ACHN (cell line): Measurements from ENCODE around the gene TXNRD2.
"Not testable (repeated sequence)": the region's sequence is repeated elsewhere in the genome, so short reads cannot be mapped to it uniquely, and the experiment has no call there.

Experiments used
- DNase-seq: peaks from one replicate; pipeline ENCODE4 v3.0.0-alpha.2; 2015
- in situ Hi-C: cut with HindIII; loops from 2 replicates; pipeline ENCODE4 v1.10.0; 2017; ENCODE audit warnings: low sequenced_read_pairs, low pct_ligation_motif_present, low pct_unique_long_range_greater_than_20kb

TXNRD2 gene

GRCh38 chr22:19846620-19847344, 94.8 kb downstream of the TXNRD2 start:
- in situ Hi-C loops: no loop called here
- no peak for DNase-seq

GRCh38 chr22:19845054-19845722, 96.4 kb downstream of the TXNRD2 start:
- DNase-seq: no peak
- in situ Hi-C loops: no loop called here

GRCh38 chr22:19844377-19845053, 97.1 kb downstream of the TXNRD2 start:
- in situ Hi-C loops: no loop called here
- DNase-seq: no peak

GRCh38 chr22:19843857-19844376, 97.7 kb downstream of the TXNRD2 start:
- in situ Hi-C loops: no loop called here
- DNase-seq: no peak

GRCh38 chr22:19843107-19843856, 98.3 kb downstream of the TXNRD2 start:
- DNase-seq: no peak
- in situ Hi-C loops: no loop called here

- DNase-seq: no peak
- in situ Hi-C loops: no loop called here
These were observed 99.1 kb downstream of the TXNRD2 start for GRCh38 chr22:19842393-19843106.

GRCh38 chr22:19841641-19842392, 99.8 kb downstream of the TXNRD2 start:
- in situ Hi-C loops: no loop called here
- no peak for DNase-seq

- no peak for DNase-seq
- in situ Hi-C loops: no loop called here
These were observed 100.5 kb downstream of the TXNRD2 start for GRCh38 chr22:19840955-19841640.

- no peak for DNase-seq
- in situ Hi-C loops: no loop called here
These were observed 101.6 kb downstream of the TXNRD2 start for GRCh38 chr22:19840059-19840458.

GRCh38 chr22:19837915-19838314, 103.7 kb downstream of the TXNRD2 start:
- in situ Hi-C loops: no loop called here
- no peak for DNase-seq

GRCh38 chr22:19836512-19836911, 105.1 kb downstream of the TXNRD2 start:
- in situ Hi-C loops: no loop called here
- no peak for DNase-seq

GRCh38 chr22:19834599-19834998, 107.0 kb downstream of the TXNRD2 start:
- in situ Hi-C loops: no loop called here
- DNase-seq: no peak

GRCh38 chr22:19833327-19833726, 108.3 kb downstream of the TXNRD2 start:
- DNase-seq, in situ Hi-C loops: not testable (repeated sequence)

- DNase-seq: no peak
- in situ Hi-C loops: no loop called here
These were observed 109.0 kb downstream of the TXNRD2 start for GRCh38 chr22:19832476-19833108.

GRCh38 chr22:19831979-19832378, 109.6 kb downstream of the TXNRD2 start:
- in situ Hi-C loops, DNase-seq: not testable (repeated sequence)

- in situ Hi-C loops: no loop called here
- DNase-seq: no peak
These were observed 110.6 kb downstream of the TXNRD2 start for GRCh38 chr22:19831016-19831415.

- in situ Hi-C loops: no loop called here
- no peak for DNase-seq
These were observed 113.6 kb downstream of the TXNRD2 start for GRCh38 chr22:19828035-19828401.
